A549 (cell line): ENCODE results near the gene MYOD1. TPM values are rescaled to one million over a fixed set of nuclear protein-coding genes. Genes with fewer than 3 reads are reported as not detected.

ENCODE experiments used
- ATAC-seq, 2 experiments: fragments of 200-7000 bp in 1 of 2; fragments of >200 bp in 1 of 2; cut with Nextera tagmentation in 1 of 2; cut with Tn5 transposase in 1 of 2; 3 replicates each; pipeline versions ENCODE4 v1.8.0 to v1.9.1; 2018 to 2020; ENCODE audit warnings: mild to moderate bottlenecking in 1 of 2, moderate library complexity in 1 of 2
- CTCF ChIA-PET: fragments of 300-600 bp; sonication (Branson Sonifier 250); formaldehyde crosslinking; extraction: SDS; loops from one replicate; lab custom pipeline; 2021; ENCODE audit warnings: antibody characterized with exemption, inconsistent platforms; lab: Yijun Ruan, JAX
- POLR2A ChIA-PET: fragments of 350-600 bp; formaldehyde crosslinking; extraction: SDS; loops from one replicate; lab custom pipeline; 2021; ENCODE audit warnings: antibody characterized with exemption, inconsistent platforms; lab: Yijun Ruan, JAX
- DNase-seq, 2 experiments: peaks; one replicate each; pipeline versions ENCODE4 v3.0.0 to v3.0.0-alpha.2; 2011 to 2016; ENCODE audit warnings: low read depth in 1 of 2, low spot score in 1 of 2
- FAIRE-seq: peaks from 2 replicates; lab custom pipeline; 2011; peaks lifted over from hg19 to GRCh38; lab: Jason Lieb, UNC
- H3K27ac ChIP-seq, 2 experiments: fragments of >200 bp; sonication (Bioruptor Twin); formaldehyde crosslinking; 3 replicates each; pipeline ENCODE4 v1.5.1; 2016 to 2017
- H3K4me1 ChIP-seq: fragments of >200 bp; sonication (Bioruptor Twin); formaldehyde crosslinking; 3 replicates; pipeline ENCODE4 v1.6.1; 2016
- H3K4me2 ChIP-seq: fragments of >200 bp; sonication (Bioruptor Twin); formaldehyde crosslinking; 3 replicates; pipeline ENCODE4 v1.6.1; 2016
- H3K4me3 ChIP-seq: fragments of >200 bp; sonication (Bioruptor Twin); formaldehyde crosslinking; 3 replicates; pipeline ENCODE4 v1.5.1; 2016
- H3K9me3 ChIP-seq: fragments of >200 bp; sonication (Bioruptor Twin); formaldehyde crosslinking; 3 replicates; pipeline ENCODE4 v1.6.1; 2016
- CBX8 ChIP-seq: fragments of 200-600 bp; sonication (generic); IDR thresholded peaks from 2 replicates; pipeline ENCODE4 v1.6.1; 2016
- EP300 ChIP-seq, 2 experiments: fragments of >200 bp; sonication (Bioruptor Twin); formaldehyde crosslinking; IDR thresholded peaks; 2 replicates in 1 of 2; 3 replicates in 1 of 2; pipeline ENCODE4 v1.6.1; 2016 to 2017
- HDAC2 ChIP-seq: fragments of 200-600 bp; sonication (generic); IDR thresholded peaks from 2 replicates; pipeline ENCODE4 v1.6.1; 2016
- HOXB5 ChIP-seq: fragments of 250-450 bp; sonication (Bioruptor Pico); IDR thresholded peaks from 2 replicates; pipeline ENCODE4 v1.5.0; 2020; ENCODE audit warnings: mild to moderate bottlenecking, moderate library complexity
- JUN ChIP-seq, 2 experiments: fragments of >200 bp; sonication (Bioruptor Twin); formaldehyde crosslinking; IDR thresholded peaks; 2 replicates in 1 of 2; 3 replicates in 1 of 2; pipeline ENCODE4 v1.6.1; 2016 to 2017
- MAFK ChIP-seq: fragments of 450-650 bp; IDR thresholded peaks from 2 replicates; pipeline ENCODE4 v1.6.1; 2014; ENCODE audit not compliant: partially characterized antibody
- MAX ChIP-seq: IDR thresholded peaks from 2 replicates; pipeline ENCODE4 v1.6.1; 2012
- MYC ChIP-seq: IDR thresholded peaks from 2 replicates; pipeline ENCODE4 v1.6.1; 2012; ENCODE audit warnings: mild to moderate bottlenecking, inconsistent platforms, low read length, improper control_type of control experiment, borderline replicate concordance
- NFE2L2 ChIP-seq: fragments of 150-350 bp; conservative IDR thresholded peaks from 2 replicates; pipeline ENCODE4 v1.6.1; 2014; ENCODE audit warnings: low read length
- NPAS2 ChIP-seq: fragments of 250-450 bp; sonication (Bioruptor Pico); IDR thresholded peaks from 2 replicates; pipeline ENCODE4 v1.8.0; 2022; ENCODE audit warnings: mild to moderate bottlenecking, moderate library complexity, borderline replicate concordance
- PBX3 ChIP-seq: IDR thresholded peaks from 2 replicates; pipeline ENCODE4 v1.6.1; 2012
- RCOR1 ChIP-seq: fragments of 150-350 bp; IDR thresholded peaks from 2 replicates; pipeline ENCODE4 v1.6.1; 2014; ENCODE audit warnings: antibody characterized with exemption, low read length, low read depth
- RFX5 ChIP-seq: fragments of 450-650 bp; IDR thresholded peaks from 2 replicates; pipeline ENCODE4 v1.7.1; 2014; ENCODE audit warnings: antibody characterized with exemption, mild to moderate bottlenecking, moderate library complexity
- SREBF2 ChIP-seq: fragments of 450-650 bp; IDR thresholded peaks from 2 replicates; pipeline ENCODE4 v1.6.1; 2014; ENCODE audit warnings: mild to moderate bottlenecking, moderate library complexity
- ZSCAN20 ChIP-seq: fragments of 250-450 bp; sonication (Bioruptor Pico); IDR thresholded peaks from 2 replicates; pipeline ENCODE4 v1.8.0; 2022; ENCODE audit warnings: mild to moderate bottlenecking, moderate library complexity
- WGBS: methylation state at CpG from one replicate; pipeline ENCODE4 v1.1.6; 2017; ENCODE audit errors: missing lambda C conversion rate; 5-methylcytosine and 5-hydroxymethylcytosine counted together
- polyA plus RNA-seq, 4 experiments: library from polyadenylated mRNA; depleted of rRNA in 3 of 4; stranded (reverse); fragments of >200 nt; fragmentation: RNase III in 1 of 4; extraction: RNeasy Plus Mini Kit Qiagen cat#74134 plus additional on column Dnase treatment in 1 of 4; gene quantifications; 2 replicates in 3 of 4; 3 replicates in 1 of 4; pipeline ENCODE4 v1.2.3, GENCODE V29; 2011 to 2017
- TF ChIP-seq, protein P1 (sequence below): fragments of 200-600 bp; sonication (generic); IDR thresholded peaks from 2 replicates; pipeline ENCODE4 v1.6.1; 2016; ENCODE audit warnings: antibody characterized with exemption, mild to moderate bottlenecking, moderate library complexity

The MYOD1 gene
- polyA plus RNA-seq, 2 of the 4 experiments (the other 2 are of a cell fraction) = not detected

DNA sequence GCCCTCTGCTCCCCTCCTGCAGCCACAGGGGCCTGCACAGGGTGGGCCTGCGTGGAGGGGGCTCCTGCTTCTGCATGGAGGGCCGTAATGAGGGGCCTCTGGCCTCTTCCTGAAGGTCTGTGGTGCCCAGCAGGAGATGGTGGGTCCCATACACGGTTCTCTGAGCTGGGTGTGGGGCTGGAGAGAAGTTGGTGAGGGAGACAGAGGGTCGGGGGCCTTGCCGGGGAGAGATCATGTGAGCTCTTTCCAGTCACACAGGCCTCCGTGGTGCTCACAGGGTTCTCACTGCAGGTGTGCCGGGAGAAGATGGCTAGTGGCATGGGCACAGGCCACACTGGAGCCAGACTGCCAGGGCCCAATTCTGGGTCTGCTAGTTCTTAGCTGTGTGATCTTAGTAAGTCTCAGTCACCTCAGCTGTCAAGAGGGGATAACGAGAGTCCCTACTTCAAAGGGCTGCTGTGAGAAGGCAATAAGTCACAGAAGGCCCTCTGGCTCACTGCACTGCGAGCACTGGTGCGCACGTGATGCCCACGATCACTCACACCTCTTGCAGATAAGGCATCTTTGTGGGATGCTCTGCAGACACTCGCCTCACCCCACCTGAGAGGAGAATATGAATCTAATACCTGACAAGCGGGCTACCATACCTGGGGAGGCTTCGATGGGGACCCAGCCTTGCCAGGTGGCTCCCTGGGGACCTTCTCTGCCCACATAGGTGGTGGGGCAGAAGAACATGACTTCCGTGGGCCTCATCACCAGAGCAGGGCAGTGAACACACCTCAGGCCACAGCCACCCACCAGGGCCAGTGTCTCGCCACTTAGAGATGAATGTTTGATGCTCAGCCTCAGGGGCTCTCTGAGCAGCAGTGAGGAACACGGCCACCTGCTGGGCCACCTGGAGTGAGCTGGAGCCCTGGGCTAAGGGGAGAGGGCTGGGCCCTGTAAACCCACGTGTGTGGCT is 29.7 kb downstream of the MYOD1 start (continued):
- TF ChIP-seq, protein P1, sequence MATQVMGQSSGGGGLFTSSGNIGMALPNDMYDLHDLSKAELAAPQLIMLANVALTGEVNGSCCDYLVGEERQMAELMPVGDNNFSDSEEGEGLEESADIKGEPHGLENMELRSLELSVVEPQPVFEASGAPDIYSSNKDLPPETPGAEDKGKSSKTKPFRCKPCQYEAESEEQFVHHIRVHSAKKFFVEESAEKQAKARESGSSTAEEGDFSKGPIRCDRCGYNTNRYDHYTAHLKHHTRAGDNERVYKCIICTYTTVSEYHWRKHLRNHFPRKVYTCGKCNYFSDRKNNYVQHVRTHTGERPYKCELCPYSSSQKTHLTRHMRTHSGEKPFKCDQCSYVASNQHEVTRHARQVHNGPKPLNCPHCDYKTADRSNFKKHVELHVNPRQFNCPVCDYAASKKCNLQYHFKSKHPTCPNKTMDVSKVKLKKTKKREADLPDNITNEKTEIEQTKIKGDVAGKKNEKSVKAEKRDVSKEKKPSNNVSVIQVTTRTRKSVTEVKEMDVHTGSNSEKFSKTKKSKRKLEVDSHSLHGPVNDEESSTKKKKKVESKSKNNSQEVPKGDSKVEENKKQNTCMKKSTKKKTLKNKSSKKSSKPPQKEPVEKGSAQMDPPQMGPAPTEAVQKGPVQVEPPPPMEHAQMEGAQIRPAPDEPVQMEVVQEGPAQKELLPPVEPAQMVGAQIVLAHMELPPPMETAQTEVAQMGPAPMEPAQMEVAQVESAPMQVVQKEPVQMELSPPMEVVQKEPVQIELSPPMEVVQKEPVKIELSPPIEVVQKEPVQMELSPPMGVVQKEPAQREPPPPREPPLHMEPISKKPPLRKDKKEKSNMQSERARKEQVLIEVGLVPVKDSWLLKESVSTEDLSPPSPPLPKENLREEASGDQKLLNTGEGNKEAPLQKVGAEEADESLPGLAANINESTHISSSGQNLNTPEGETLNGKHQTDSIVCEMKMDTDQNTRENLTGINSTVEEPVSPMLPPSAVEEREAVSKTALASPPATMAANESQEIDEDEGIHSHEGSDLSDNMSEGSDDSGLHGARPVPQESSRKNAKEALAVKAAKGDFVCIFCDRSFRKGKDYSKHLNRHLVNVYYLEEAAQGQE = no peak
- TF ChIP-seq EP300 (IDR thresholded peaks at IDR 0.05) (no peak), MAX (no peak), CBX8 (no peak), HOXB5 (CRISPR knock-in tag) (no peak), MAFK (no peak), MYC (no peak), JUN (IDR thresholded peaks at IDR 0.05) (no peak), ZSCAN20 (CRISPR knock-in tag) (no peak), NPAS2 (CRISPR knock-in tag) (no peak), NFE2L2 (no peak)

DNA sequence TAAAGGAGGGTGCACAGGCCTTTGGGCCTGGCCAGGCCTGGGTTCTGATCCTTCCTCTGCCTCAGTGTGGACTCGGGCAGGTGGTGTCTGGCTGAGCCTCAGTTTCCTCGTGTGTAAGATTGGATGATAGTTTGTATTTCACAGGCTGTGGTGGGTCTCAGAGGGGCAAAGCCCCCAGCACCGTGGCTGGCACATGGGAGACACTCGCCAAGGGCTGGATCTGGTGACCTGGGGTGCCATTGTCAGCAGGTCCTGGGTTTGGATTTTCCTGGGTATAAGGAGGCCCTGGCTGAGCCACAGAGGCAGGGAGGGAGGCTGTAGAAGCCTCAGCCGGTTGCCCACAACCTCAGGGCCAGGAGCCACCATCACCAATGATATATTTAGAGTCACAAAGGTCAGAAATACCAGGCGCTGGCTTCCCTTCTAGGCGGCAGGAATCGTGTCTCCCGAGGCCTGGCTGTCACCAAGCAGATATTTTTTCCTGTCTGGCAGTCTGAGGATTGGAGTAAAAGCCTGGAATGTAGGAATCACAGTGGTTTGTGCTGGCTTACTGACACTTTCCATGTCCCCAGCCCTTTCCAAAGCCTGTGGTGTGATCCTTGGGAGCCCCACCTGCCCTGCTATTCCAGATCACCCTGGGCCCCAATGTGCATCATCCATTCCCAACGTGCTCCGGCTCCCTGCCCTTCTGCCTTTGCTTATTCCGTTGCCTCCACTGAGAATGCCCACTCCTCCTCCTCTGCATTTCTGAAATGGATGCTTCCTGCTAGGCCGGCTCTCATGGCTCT is 30.8 kb downstream of the MYOD1 start:
- TF ChIP-seq RFX5 = no peak
- WGBS = 28% methylated on average over 13 of the region's 13 CpGs
- FAIRE-seq (no peak), ATAC-seq (no peak), DNase-seq (no peak)
- CTCF ChIA-PET = interaction anchor here (2.8 kb wide), 1 partner anchor 19 kb away, joined by 16 read pairs; no protein-coding TSS in a partner anchor
- Histone ChIP-seq H3K4me3 (no peak overlapping the region), H3K9me3 (no peaks in the 10 kb centered on the region), H3K27ac (no peak overlapping the region), H3K4me2 (no peak overlapping the region), H3K4me1 (no peaks in the 10 kb centered on the region)
- POLR2A ChIA-PET = no interaction called here

- no peaks in the 10 kb centered on the region for H3K9me3 ChIP-seq
- DNase-seq (no peak), FAIRE-seq (no peak)
- H3K4me2 ChIP-seq = no peak overlapping the region
- H3K4me1 ChIP-seq = no peaks in the 10 kb centered on the region
- CTCF ChIA-PET = interaction anchor here (1.9 to 2.8 kb wide), 2 partner anchors 20 to 228 kb away, joined by 7 to 16 read pairs; no protein-coding TSS in a partner anchor
- TF ChIP-seq PBX3 = no peak
- TF ChIP-seq RCOR1 = no peak
- no peak for TF ChIP-seq EP300 (IDR thresholded peaks at IDR 0.05)
- TF ChIP-seq HDAC2 = no peak
- no peak for TF ChIP-seq SREBF2
- TF ChIP-seq, all 56 proteins: peak for 0
- no peak for ATAC-seq
- no peak overlapping the region for H3K27ac ChIP-seq
- POLR2A ChIA-PET = no interaction called here
- 2% methylated on average over 2 of the region's 2 CpGs for WGBS
- H3K4me3 ChIP-seq = no peak overlapping the region
These were observed 31.4 kb downstream of the MYOD1 start for GRCh38 chr11:17750801-17751165.
